ENCODE measurements around the gene KCNJ10.

The KCNJ10 gene

DNA sequence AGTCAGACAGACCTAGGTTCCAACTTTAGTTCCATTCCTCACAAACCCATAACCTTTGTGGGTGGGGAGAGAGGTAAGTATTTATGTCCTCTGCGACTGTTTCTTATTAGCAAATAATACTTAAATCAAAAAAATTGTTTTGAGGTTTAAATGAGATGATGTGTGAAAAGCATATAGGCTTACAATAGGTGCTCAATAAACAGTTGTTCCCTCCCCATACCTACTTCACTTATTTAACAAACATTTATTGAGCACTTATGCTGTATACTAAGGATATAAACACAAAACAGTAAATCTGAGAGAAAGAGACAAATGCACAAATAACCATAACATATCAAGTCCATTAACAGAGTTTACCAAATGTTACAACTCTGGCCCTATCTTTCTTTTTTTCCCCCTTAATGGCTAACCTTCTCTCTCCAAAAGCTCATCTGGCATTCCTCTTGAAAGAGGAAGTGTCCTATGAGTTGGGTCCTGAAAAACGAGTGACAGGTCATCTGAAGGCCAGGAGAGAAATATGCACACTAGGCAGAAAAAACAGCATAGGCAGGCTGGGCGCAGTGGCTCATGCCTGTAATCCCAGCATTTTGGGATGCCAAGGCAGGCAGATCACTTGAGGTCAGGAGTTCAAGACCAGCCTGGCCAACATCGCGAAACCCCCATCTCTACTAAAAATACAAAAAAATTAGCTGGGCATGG is 48.4 kb downstream of the KCNJ10 start:
- DNase-seq: no peak

DNA sequence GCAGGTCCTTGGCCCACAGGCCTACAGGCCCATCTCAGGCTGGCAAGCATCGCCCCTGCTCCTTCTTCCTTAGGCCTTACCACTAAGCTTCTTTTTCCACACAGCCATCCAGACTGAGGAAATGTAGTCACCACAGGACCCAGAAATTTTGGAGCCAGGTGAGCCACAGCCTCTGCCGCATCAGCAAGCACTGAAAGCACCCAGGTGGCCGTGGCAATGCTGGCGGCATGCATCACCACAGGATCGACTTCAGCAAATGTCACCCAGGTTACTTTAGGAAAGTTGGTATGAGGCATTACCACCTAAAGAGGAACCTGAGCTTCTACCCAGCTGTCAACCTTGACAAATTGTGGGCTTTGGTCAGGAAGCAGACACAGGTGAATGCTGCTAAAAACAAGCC is 49.8 kb downstream of the KCNJ10 start:
- no peak for DNase-seq

DNA sequence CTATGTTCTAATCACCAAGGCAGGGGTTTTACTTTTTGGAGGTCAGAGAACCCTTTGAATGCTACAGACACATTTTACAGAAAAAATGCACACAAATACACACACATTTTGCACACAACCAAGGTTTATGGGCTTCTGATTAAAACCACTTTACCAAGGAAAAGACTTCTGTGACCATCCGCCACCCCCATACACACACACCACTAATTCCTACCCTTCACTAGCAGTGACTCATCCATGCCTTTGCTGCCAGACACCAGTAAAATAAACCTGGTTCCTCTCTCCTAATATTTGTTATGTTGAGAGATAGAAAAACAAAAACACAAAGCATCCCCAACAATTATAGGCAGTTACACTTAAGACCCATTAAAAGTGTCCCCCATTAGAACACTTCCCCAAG is 51.1 kb downstream of the KCNJ10 start:
- DNase-seq: no peak

DNA sequence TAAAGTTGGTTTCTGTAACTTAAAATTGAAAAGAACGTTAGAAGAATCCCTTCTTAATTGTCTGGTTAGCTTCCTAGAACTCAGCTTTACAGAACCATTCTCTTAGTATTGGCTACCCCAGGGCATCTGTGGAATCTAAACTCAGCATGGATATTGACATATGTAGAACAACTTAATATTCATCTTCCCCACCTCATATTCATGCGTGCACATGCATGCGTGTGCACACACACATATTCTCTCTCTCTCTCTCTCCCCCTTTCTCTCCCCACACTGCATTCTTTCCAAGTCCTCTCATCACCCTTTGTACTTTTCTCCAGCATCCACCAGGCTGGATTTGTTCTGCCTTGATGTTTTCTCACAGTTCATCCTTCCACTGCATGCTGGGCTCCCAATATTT is 51.6 kb downstream of the KCNJ10 start:
- DNase-seq: no peak

DNA sequence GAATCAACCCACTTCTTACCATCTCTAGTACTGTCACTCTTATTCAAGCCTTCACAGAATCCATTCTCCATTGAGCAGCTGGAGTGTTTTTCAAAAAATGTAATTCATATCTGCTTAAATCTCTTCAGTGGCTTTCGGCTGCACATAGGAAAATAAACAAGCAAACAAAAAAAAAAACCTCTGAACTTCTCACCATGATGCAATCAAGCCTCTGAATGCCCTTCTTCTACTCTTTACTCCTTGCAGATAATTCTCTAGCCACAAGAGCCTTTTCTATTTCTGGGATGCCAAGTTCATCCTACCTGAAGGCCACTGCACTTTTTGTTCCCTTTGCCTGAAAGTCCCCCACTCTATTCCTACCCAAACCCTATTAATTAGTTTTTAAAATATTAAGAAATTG is 52.4 kb downstream of the KCNJ10 start:
- DNase-seq: no peak

DNA sequence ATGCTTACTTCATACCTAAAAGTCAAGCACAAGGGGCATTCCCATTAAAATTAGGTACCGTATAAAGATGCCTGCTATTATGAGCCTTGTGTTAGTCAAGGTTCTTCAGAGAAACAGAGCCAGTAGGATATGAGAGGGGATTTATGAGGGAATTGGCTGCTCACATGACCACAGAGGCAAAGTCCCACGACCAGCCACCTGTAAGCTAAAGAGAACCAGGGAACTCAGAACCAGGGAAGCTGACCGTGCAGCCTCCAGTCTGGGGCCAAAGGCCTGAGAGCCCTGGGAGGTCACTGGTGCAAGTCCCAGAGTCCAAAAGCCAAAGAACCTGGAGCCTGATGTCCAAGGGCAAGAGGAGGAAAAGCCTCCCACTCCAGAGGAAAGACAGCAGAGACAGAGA is 58.2 kb downstream of the KCNJ10 start:
- no peak for DNase-seq

DNA sequence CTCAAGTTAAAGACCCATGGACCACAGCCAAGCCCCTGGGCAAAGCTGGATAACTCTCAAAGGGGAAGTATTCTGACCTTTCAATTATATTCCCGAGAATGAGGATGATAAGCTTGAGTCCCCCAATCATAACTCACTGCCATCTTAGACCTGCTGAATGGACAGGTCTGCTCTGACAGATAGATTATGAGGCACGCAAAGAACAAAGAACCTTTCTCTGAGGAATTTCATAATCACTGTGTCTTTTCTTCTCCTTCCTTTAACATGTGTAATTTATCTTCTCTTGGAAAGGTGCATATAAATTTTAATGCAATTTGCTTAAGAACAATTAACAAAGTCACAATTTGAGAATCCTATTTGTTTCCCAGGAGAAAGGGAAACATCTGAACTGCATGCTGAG is 60.2 kb downstream of the KCNJ10 start:
- no peak for DNase-seq

DNA sequence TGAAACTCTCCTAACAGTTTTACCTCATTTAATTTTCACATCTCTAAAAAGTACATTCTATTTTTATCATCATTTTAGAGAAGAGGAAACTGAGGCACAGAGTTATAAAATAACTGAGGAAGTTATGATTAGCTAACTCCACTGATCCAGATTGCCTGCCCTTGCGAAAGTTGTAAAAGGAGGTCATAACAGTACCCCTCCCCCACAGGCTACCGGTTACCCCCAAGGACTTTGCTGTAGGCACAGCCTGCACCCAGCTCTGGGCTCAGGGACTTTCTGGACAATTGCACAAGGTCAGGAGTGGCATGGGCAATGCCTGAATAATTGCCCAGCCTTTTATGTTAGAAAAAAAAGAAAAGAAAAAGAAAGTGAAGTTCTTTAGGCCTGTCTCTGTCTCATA is 60.9 kb downstream of the KCNJ10 start:
- DNase-seq: no peak

DNA sequence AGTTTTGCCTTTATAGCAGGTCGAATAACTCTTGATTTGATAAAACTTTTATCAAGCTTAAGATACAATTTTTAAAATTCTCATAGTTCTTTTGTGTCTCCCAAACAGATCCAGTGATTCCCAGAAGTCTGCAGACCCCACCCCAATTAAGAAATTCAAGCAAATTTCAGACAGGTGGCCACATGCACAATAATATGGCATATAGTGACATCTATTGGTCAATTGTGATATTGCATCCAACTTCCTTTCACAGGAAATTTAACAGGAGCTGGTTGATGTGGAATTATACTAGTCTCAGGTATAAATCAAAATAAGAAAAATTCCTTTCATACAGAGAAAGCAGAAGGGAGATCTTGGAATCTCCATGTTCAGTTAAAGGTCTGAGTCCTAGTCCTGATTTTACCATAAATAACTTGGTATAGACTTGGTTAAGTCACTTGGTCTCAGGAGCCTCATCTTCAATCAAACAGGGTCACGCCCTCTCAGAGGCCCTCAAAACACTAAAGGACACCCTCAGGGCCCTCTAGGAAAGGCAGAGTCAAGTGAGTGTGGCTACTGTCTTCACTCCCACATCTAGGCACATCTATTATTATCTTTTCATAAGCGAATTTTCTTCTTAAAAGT is 62.3 kb downstream of the KCNJ10 start:
- DNase-seq: no peak

DNA sequence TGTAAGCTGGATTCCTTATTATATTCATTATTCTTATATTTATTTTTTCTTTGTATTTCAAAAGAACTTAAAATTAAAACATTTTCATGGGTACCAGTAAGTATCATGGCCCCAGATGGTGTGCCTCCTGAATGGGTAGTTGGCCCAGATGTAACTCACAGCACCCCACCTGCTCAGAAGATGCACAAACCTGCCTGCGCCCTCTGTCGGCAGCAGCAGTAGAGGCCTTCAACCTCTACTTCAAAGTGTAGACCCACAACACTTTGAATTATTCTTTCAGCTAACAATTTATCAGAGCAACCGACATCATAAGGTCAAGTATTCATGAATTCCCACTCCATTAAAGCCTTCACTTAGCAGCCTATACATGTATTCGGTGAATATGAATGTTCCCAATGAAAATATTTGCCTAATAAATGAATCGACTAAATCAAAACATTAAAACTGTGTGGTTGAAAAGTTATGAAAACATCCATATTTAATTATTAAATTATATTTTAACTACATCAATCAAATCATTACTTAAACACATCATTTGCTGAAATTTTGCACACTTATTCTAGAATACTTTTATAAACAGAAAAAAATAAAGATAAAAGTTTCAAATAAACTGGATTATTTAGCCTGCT is 63.5 kb downstream of the KCNJ10 start:
- DNase-seq: no peak

DNA sequence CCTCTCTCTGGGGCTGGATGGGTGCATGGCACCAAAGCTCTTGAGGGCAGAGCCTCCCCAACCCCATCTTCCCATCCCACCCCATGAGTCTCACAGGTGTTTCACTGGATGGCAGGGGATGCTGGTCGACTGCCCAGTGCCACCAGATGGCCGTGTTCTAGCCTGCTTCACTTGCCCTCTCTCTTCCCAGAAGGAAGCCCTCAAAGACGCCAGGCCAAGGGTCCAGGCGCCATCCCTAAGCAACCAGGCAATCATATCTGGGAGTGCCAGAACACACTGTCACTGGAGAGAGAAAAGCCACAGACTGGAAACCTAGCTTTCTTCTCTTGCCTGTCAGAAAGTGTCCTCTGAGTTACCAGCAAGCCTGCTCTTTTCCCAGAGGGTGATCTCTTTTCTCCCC is 64.9 kb downstream of the KCNJ10 start:
- no peak for DNase-seq

DNA sequence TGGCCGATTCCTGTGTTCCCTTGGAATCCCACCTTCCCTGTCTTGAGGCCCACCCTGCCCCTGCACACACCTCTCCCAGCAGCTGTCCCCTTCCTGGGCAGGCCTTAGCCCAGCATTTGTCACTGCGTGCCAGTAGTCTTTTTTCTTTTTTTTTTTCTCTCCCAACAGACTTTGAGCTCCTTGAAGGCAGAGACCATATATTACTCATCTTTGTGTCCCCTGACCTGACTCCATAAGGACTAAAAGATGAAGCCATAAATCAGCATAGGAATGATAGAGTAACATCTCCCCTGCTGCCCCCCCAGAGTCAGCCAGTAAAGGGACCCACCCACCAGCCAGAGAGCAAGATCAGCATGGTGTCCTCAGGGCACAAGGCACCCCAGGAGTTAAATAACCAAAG is 65.5 kb downstream of the KCNJ10 start:
- no peak for DNase-seq

DNA sequence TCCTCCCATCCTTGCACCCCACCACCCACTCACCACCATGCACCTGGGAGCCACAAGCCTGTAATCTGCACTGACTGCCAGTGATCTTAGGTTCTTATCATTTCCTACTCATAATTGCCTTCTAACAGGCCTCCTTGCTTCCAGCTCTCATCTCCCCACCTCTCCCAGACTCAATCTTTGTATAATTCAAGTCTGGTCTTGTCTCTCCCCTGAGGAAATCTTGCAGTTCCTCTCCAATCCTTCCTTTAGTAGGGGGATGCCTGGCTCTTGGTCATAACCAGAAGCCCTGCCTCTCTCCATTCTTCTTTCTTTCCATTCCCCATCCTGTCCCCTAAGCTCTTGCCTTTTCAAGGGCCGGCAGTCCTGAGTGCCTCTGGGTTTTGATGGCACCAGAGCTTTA is 66.0 kb downstream of the KCNJ10 start:
- DNase-seq: no peak

DNA sequence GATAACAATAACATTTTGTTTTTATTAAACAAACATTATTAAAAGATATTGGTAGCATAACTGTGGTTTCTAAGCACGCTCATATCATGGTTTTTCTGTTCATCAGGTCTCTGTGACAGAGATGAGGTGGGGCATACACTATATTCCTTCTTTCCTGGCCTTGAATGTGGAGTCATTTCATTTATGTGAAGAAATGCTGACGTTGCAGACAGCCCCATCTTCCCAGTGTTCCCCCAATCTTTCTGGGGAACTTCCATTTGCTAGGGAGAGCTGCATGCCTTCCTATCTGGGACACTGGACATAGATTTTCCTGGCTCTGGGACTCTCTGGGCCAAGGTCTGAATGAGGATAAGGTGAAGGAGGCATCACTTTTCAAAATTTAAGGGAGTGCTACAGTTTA is 68.5 kb downstream of the KCNJ10 start:
- no peak for DNase-seq

DNA sequence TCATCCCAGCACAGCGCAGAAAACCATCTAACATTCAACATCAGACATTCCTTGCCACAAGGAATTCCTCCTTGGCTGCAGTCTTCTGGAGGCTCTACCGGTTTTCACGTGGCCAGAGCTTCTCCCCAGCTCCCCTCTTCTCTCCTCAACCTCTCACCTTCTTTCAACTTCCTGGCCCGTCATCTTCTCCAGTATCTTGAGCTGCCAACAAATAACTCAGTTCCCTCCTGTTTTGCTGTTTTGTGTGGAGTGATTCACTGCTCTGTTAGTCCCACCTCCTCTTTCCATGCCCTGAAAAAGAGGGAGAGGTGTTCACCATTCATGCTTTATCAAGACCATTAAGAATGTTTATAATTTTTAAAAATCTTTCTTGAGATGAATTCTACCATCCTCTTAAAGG is 70.8 kb downstream of the KCNJ10 start:
- DNase-seq: no peak

DNA sequence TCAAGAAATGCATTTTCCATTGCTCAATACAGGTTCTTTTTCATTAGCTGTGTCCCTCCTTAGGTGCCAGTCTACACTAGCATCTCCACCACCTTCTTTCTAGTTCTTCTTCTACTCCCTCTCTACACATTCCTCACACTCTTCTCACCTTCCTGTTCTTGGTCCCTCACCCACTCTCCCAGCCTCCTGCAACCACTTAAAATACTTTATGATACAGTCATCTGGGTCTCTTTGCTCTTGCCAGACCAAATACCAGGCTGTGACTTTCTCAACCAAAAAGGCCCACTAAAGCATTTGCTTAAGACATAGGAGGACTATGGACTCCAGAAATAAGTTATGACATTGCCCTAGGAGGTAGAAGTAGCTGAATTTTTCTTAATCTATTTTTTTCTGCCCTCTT is 73.3 kb downstream of the KCNJ10 start:
- DNase-seq: no peak

DNA sequence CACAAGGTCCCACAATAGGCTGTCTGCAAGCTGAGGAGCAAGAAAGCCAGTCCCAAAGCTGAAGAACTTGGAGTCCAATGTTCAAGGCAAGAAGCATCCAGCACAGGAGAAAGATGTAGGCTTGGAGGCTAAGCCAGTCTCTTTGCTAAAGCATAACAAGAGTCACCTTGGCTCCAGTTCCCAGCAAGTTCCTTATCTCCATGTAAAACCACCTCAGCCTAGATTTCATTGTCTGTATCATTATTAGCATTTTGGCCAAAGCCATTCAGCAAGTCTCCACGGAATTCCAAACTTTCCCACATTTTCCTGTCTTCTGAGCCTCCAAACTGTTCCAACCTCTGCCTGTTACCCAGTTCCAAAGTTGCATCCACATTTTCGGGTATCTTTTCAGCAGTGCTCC is 75.1 kb downstream of the KCNJ10 start:
- DNase-seq: no peak

DNA sequence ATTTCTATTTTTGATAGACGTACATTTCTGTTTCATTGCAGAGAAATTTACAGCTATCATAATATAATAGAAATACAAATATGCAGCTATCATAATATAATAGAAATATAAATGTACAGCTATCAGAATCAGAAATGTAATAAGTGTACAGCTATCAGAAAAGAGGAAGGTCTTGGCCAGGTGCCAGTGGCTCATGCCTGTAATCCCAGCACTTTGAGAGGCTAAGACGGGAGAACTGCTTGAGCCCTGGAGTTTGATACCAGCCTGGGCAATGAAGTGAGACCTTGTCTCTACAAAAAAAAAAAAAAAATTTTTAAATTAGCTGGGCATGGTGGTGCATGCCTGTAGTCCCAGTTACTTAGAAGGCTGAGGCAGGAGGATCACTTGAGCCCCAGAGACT is 76.0 kb downstream of the KCNJ10 start:
- no peak for DNase-seq

DNA sequence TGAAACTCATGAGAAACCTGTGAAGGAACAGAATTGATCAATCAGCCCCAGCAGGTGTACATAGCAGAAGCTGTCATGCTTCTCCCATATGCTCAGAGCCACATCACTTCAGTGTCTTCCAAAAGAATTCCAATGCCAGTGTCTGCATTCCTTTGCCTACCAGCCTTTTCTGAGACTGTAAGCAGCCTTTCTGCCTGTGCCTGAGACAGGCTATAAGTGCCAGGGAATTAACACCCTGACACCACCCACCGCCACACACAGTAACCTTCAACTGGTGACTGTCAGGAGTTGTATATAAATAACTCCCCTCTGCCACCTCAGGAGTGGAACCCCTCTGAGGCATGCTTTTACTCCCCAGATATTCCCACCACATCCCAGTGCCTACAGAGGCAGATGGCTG is 77.8 kb downstream of the KCNJ10 start:
- DNase-seq: no peak

DNA sequence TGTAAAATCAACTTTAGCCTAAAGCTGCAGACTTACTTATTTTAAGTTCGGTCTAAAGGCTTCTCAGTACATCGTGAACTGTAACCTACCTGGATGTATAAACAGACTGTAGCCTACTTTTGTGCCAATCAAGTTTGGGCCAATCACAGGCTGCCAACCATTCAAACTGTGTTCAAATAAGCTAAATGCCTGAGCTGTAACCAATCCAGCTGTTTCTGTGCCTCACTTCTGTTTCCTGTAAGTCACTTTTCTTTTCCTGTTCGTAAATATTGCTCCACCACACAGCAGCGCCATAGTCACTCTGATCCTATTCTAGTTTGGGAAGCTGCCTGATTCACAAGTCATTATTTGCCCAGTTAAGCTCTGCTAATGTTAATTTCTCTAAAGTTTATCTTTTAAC is 78.4 kb downstream of the KCNJ10 start:
- no peak for DNase-seq

DNA sequence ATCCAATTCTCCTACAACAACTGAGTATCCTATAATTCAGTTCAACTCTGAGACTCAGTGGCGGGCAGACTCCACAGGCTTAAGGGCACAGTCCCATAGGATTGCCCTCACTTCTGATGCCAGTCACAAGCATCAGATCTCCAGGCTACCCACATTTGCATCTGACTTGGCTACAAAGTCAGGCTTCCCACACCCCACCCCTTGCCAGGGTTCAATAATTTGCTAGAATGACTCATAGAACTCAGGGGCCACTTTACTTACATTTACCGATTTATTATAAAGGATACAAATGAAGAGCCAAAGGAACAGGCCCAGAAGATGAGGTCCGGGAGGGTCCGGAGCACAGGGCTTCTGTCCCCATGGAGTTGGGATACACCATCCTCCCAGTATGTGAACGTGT is 80.0 kb downstream of the KCNJ10 start:
- DNase-seq: no peak

DNA sequence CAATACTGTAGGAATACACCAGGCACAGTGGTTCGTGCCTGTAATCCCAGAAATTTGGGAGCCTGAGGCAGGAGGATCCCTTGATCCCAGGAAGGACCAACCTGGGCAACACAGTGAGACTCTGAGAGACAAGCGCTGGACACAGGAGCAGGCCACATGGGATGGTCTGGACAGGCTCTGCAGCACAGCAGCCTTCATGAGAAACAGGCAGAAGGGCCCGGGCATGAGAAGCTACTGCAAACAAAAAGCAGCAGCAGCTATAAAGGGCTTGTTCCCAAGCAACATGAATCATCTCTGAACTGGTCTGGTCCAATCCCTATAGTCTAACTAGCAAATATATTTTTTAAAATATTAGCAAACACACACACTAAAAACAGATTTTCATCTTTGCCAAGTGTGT is 80.4 kb downstream of the KCNJ10 start:
- no peak for DNase-seq

DNA sequence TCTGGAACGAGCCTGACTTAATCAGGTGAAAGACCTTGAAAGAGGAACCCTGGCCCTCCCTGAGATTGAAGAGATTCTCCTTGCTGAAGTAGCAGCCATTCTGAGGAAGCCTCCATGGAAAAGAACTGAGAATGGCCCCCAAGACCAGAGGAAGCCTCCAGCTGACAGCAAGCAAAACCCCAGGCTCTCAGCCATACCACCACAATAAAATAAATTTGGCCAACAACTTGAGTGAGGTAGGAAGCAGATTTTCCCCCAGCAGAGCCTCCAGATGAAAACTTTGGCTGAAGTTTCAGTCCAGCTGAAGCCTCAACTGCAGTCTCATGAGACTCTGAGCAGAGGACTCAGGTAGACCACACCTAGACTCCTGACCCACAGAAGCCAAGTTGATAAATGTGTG is 82.0 kb downstream of the KCNJ10 start:
- no peak for DNase-seq

DNA sequence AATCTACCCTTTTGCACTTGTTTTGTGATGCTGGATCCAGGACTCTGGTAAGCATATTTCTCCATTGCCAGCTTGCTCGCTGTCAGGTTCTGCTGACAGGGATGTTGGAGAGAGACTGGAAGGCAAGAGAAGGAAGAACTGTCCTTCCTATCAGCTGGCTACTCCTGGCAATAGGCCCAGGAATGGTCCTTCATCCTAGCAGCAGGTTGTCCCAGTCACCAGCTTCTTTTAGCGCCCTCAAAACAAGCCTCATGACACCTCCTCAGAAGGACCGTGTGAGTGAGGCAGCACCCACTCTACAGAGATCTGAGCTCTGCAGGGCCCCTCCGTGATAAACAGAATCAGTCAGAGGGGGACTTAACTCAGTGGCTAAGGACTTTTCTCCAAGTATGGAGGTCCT is 82.8 kb downstream of the KCNJ10 start:
- DNase-seq: no peak

DNA sequence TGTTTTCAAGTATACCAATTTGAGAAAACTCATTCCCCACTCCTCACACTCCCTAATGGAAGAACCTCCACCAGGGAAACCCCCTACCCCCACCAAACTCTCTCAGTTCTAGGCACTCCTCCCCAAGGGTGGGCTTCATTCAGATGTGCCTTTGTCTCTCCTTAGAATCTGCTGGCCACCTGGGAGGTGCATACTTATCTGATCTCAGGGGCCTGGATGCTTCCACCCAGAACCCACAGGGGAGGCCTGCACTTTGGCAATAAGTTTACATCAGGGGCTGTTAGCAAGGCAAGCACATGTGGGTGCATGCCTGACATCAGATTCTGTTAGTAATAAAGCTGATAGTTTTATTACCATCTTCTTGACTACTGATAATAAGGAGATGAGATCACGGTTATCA is 83.4 kb downstream of the KCNJ10 start:
- DNase-seq: no peak

Measured in cerebellar nuclear complex (tissue), 1 donor.